ENCODE data around the gene PAIP2. TPM values are rescaled to one million over a fixed set of nuclear protein-coding genes. Genes with fewer than 3 reads are reported as not detected.

Gene PAIP2
- total and polyA plus RNA-seq, 11 donors = 93.2 to 154 (median 132) TPM

GRCh38 chr5:139296862-139297326 lies 44.8 kb upstream of the PAIP2 start:
- Histone ChIP-seq H3K4me3 (peak overlapping the region in 1 of 12 donors; percentile 80), H3K36me3 (no peaks in the 10 kb centered on the region), H3K27ac (peak overlapping the region in 5 of 12 donors; percentile 8 to 99 (median 14)), H3K4me1 (peaks cover 15 to 78% (median 59%) of the 10 kb centered on the region in 12 donors), H3K27me3 (no peaks in the 10 kb centered on the region), H3K9me3 (no peaks in the 10 kb centered on the region)
- intact Hi-C loops (cut with DNase I) = loop anchor here in 6 of 10 donors (5.0 to 10.0 kb wide), 4 partner anchors 40 to 98 kb away; partner anchors contain the start of genes PAIP2 (in 3 of the 6) and PROB1 (in 1 of the 6)
- ATAC-seq = no peak
- DNase-seq = no peak
- TF ChIP-seq POLR2A (IDR thresholded peaks at IDR 0.05) (no peak), CTCF (IDR thresholded peaks at IDR 0.05) (no peak)
- WGBS, 4 donors = 66 to 73% (median 69%) methylated on average over 12 of the region's 12 CpGs

GRCh38 chr5:139297439-139298133 lies 44.1 kb upstream of the PAIP2 start:
- H3K4me1 ChIP-seq = peaks cover 15 to 85% (median 66%) of the 10 kb centered on the region in 12 donors
- ATAC-seq = no peak
- no peak overlapping the region for H3K4me3 ChIP-seq

GRCh38 chr5:139298242-139298641 lies 43.4 kb upstream of the PAIP2 start:
- intact Hi-C loops (cut with DNase I) = loop anchor here in 6 of 10 donors (5.0 to 10.0 kb wide), 4 partner anchors 39 to 97 kb away; partner anchors contain the start of genes PAIP2 (in 3 of the 6) and PROB1 (in 1 of the 6)
- H3K4me3 ChIP-seq = peak overlapping the region in 1 of 12 donors; percentile 11
- H3K27me3 ChIP-seq = no peaks in the 10 kb centered on the region
- no peaks in the 10 kb centered on the region for H3K9me3 ChIP-seq
- ATAC-seq (no peak), DNase-seq (no peak)
- 53 to 62% (median 59%) methylated on average over 11 of the region's 11 CpGs for WGBS, 4 donors
- TF ChIP-seq CTCF (IDR thresholded peaks at IDR 0.05) = no peak
- no peak for TF ChIP-seq POLR2A (IDR thresholded peaks at IDR 0.05)
- no peaks in the 10 kb centered on the region for H3K36me3 ChIP-seq
- no peak overlapping the region for H3K27ac ChIP-seq
- H3K4me1 ChIP-seq = peaks cover 15 to 87% (median 73%) of the 10 kb centered on the region in 12 donors

More at GRCh38 chr5:139297439-139298133, 44.1 kb upstream of the PAIP2 start:
- Histone ChIP-seq H3K9me3 (no peaks in the 10 kb centered on the region), H3K36me3 (no peaks in the 10 kb centered on the region), H3K27ac (peak overlapping the region in 1 of 12 donors; percentile 11), H3K27me3 (no peaks in the 10 kb centered on the region)
- no peak for DNase-seq
- 55 to 64% (median 58%) methylated on average over 2 of the region's 2 CpGs for WGBS, 4 donors
- TF ChIP-seq POLR2A (IDR thresholded peaks at IDR 0.05) (no peak), CTCF (IDR thresholded peaks at IDR 0.05) (no peak)
- intact Hi-C loops (cut with DNase I) = loop anchor here in 6 of 10 donors (5.0 to 10.0 kb wide), 4 partner anchors 40 to 97 kb away; partner anchors contain the start of genes PAIP2 (in 3 of the 6) and PROB1 (in 1 of the 6)

GRCh38 chr5:139299486-139299885 lies 42.2 kb upstream of the PAIP2 start:
- Histone ChIP-seq H3K27me3 (no peaks in the 10 kb centered on the region), H3K9me3 (no peaks in the 10 kb centered on the region), H3K4me1 (peaks cover 20 to 98% (median 85%) of the 10 kb centered on the region in 12 donors), H3K36me3 (no peaks in the 10 kb centered on the region), H3K4me3 (no peak overlapping the region), H3K27ac (no peak overlapping the region)
- no peak for ATAC-seq
- no peak for TF ChIP-seq POLR2A (IDR thresholded peaks at IDR 0.05)
- TF ChIP-seq CTCF (IDR thresholded peaks at IDR 0.05) = no peak
- WGBS, 4 donors = 37 to 56% (median 51%) methylated on average over 4 of the region's 4 CpGs
- no peak for DNase-seq
- intact Hi-C loops (cut with DNase I) = loop anchor here in 6 of 10 donors (5.0 to 10.0 kb wide), 4 partner anchors 38 to 95 kb away; partner anchors contain the start of genes PAIP2 (in 3 of the 6) and PROB1 (in 1 of the 6)

All from heart left ventricle (tissue), 16 donors.